GM12878 (cell line): ENCODE results near the gene ANKRD55. TPM values are rescaled to one million over a fixed set of nuclear protein-coding genes. Genes with fewer than 3 reads are reported as not detected.

ENCODE experiments used
- ATAC-seq: fragments of 200-7000 bp; cut with Tn5 transposase; 3 replicates; pipeline ENCODE4 v1.9.1; 2020; ENCODE audit warnings: mild to moderate bottlenecking, moderate library complexity
- BruUV-seq: library from RNA; stranded (reverse); fragments of 400-500 nt; replicated peaks from 2 replicates; lab custom pipeline; 2021; lab: Mats Ljungman, UMichigan
- CTCF ChIA-PET: fragments of 300-600 bp; sonication (Branson Sonifier 250); formaldehyde crosslinking; extraction: SDS; loops from one replicate; lab custom pipeline; 2021; ENCODE audit warnings: inconsistent platforms; lab: Yijun Ruan, JAX
- POLR2A ChIA-PET: fragments of 350-600 bp; formaldehyde crosslinking; extraction: SDS; loops from one replicate; lab custom pipeline; 2021; ENCODE audit warnings: inconsistent platforms; lab: Charles Lee
- RAD21 ChIA-PET: fragments of 300-600 bp; sonication (Branson Sonifier 250); formaldehyde crosslinking; loops from one replicate; lab custom pipeline; 2023; ENCODE audit warnings: antibody characterized with exemption; ENCODE audit not compliant: unreplicated experiment; lab: Charles Lee
- SMC1A ChIA-PET: fragments of 300-600 bp; sonication (Branson Sonifier 250); formaldehyde crosslinking; loops from one replicate; lab custom pipeline; 2023; ENCODE audit not compliant: unreplicated experiment, uncharacterized antibody; lab: Charles Lee
- DNase-seq: peaks from one replicate; pipeline ENCODE4 v3.0.0-alpha.2; 2011; ENCODE audit warnings: low read depth, low spot score
- FAIRE-seq: peaks from 3 replicates; lab custom pipeline; 2011; peaks lifted over from hg19 to GRCh38; lab: Jason Lieb, UNC
- H2AFZ ChIP-seq: 2 replicates; pipeline ENCODE4 v1.6.0; 2011; ENCODE audit warnings: low read depth, low read length, control low read depth; ENCODE audit not compliant: control insufficient read depth
- H3K27ac ChIP-seq: 2 replicates; pipeline ENCODE4 v1.5.1; 2011; ENCODE audit warnings: control low read depth; ENCODE audit not compliant: control insufficient read depth, insufficient read depth
- H3K27me3 ChIP-seq, 2 experiments: replicated peaks in 1 of 2; 2 replicates each; pipeline versions ENCODE4 v1.6.0 to v1.6.1; 2011; ENCODE audit warnings: low read length in 1 of 2; ENCODE audit not compliant: control insufficient read depth in 2 of 2, insufficient read depth in 2 of 2
- H3K36me3 ChIP-seq, 2 experiments: 2 replicates each; pipeline ENCODE4 v1.5.1; 2011; ENCODE audit warnings: low read length in 1 of 2; ENCODE audit not compliant: control insufficient read depth in 2 of 2, insufficient read depth in 2 of 2
- H3K4me1 ChIP-seq: 2 replicates; pipeline ENCODE4 v1.6.1; 2011; ENCODE audit warnings: mild to moderate bottlenecking, low read length, moderate library complexity, mixed read lengths; ENCODE audit not compliant: control insufficient read depth, insufficient read depth
- H3K4me2 ChIP-seq: 2 replicates; pipeline ENCODE4 v1.6.0; 2011; ENCODE audit warnings: control low read depth; ENCODE audit not compliant: control insufficient read depth, insufficient read depth
- H3K4me3 ChIP-seq: fragments of 200-600 bp; sonication (generic); 2 replicates; pipeline ENCODE4 v1.5.1; 2016
- H3K79me2 ChIP-seq: 2 replicates; pipeline ENCODE4 v1.6.0; 2011; ENCODE audit warnings: low read length; ENCODE audit not compliant: control insufficient read depth, insufficient read depth
- H3K9ac ChIP-seq: 2 replicates; pipeline ENCODE4 v1.8.0; 2011; ENCODE audit warnings: low read length, control low read depth, mixed read lengths; ENCODE audit not compliant: control insufficient read depth, insufficient read depth
- H3K9me3 ChIP-seq: replicated peaks from 3 replicates; pipeline ENCODE4 v1.5.1; 2011; ENCODE audit warnings: mild to moderate bottlenecking, low read length; ENCODE audit not compliant: control insufficient read depth, insufficient read depth
- H4K20me1 ChIP-seq: 2 replicates; pipeline ENCODE4 v1.6.0; 2011; ENCODE audit not compliant: control insufficient read depth, insufficient read depth
- CEBPB ChIP-seq, 2 experiments: fragments of 150-350 bp in 1 of 2; IDR thresholded peaks; 2 replicates each; pipeline ENCODE4 v1.6.1; 2012 to 2014; ENCODE audit warnings: low read depth in 2 of 2, low read length in 2 of 2, borderline replicate concordance in 1 of 2, inconsistent platforms in 1 of 2
- CHD2 ChIP-seq: IDR thresholded peaks from 2 replicates; pipeline ENCODE4 v1.6.1; 2011; ENCODE audit warnings: low read depth, low read length, improper control_type of control experiment, borderline replicate concordance
- CHD4 ChIP-seq: fragments of 200-600 bp; sonication (generic); IDR thresholded peaks from 2 replicates; pipeline ENCODE4 v1.6.1; 2016; ENCODE audit warnings: mild to moderate bottlenecking
- ZNF24 ChIP-seq: fragments of 450-650 bp; IDR thresholded peaks from 2 replicates; pipeline ENCODE4 v1.6.1; 2017; ENCODE audit warnings: antibody characterized with exemption, mild to moderate bottlenecking
- in situ Hi-C: fragments of 300-500 bp; cut with MboI; formaldehyde crosslinking; loops from 9 replicates; pipeline ENCODE4 v1.14.3; 2018; ENCODE audit warnings: mixed read lengths
- intact Hi-C: fragments of 100-400 bp; cut with micrococcal nuclease; formaldehyde crosslinking; loops from one replicate; pipeline ENCODE4 v1.14.2; 2022; ENCODE audit not compliant: unreplicated experiment
- polyA plus RNA-seq, 11 experiments: library from polyadenylated mRNA; depleted of rRNA in 4 of 11; unstranded in 6 of 11; stranded (reverse) in 5 of 11; fragments of >200 nt; fragmentation: Nextera tagmentation in 4 of 11; fragmentation: Illumina TruSeq in 1 of 11; extraction: Ambion mirVana in 4 of 11; extraction: Trizol in 1 of 11; gene quantifications; 1 replicate in 1 of 11; 2 replicates in 10 of 11; pipeline versions ENCODE4 v1.2.1 to v1.2.3, GENCODE V29; 2011 to 2016; ENCODE audit warnings: inconsistent platforms in 2 of 11, missing spikeins in 2 of 11, low read depth in 1 of 11
- total RNA-seq, 4 experiments: library from RNA; depleted of rRNA in 3 of 4; stranded (reverse); fragments of >200 nt in 3 of 4; fragmentation: Illumina TruSeq in 1 of 4; extraction: Trizol in 1 of 4; gene quantifications; 2 replicates each; pipeline versions ENCODE4 v1.2.1 to v1.2.3, GENCODE V29; 2013 to 2021
- TF ChIP-seq, protein P1 (sequence below): fragments of 450-650 bp; IDR thresholded peaks from 2 replicates; pipeline ENCODE4 v1.6.1; 2017; ENCODE audit warnings: mild to moderate bottlenecking, low read depth, inconsistent platforms; ENCODE audit not compliant: poor library complexity, severe bottlenecking
- TF ChIP-seq, protein P2 (sequence below): fragments of 450-650 bp; IDR thresholded peaks from 2 replicates; pipeline ENCODE4 v1.6.1; 2016; ENCODE audit warnings: mild to moderate bottlenecking

Gene ANKRD55
- total and polyA plus RNA-seq, 10 of the 15 experiments (the other 5 are each of a cell fraction or from before 2014, with no cell fraction given): 0.04 TPM; not detected in 9

DNA sequence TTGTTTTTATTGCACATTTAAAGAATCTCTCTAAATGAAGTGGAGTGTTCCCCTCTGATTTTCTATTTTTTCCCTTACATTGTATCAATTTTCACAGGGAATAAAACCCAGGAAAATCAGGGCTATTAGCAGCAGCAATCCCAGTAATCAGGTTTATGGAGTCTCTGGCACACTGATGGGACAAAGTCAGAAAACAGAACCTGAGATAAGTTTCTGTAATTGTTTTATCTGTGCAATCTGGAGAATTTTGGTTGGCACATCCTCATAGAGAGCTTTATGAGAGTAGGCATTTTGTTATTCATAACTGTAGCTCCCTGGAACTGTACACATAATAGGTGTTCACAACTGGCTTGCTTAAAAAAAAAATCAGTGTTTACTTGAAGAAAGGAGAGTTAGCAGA is 141.5 kb downstream of the ANKRD55 start:
- Histone ChIP-seq H3K27ac (no peak overlapping the region), H3K9me3 (no peaks in the 10 kb centered on the region), H3K4me3 (no peak overlapping the region), H3K36me3 (no peaks in the 10 kb centered on the region), H4K20me1 (no peaks in the 10 kb centered on the region), H2AFZ (no peak overlapping the region), H3K79me2 (no peaks in the 10 kb centered on the region), H3K27me3 (no peaks in the 10 kb centered on the region), H3K9ac (no peak overlapping the region), H3K4me2 (no peak overlapping the region), H3K4me1 (peaks cover 28% of the 10 kb centered on the region)
- no TSS peak for BruUV-seq
- DNase-seq (no peak), ATAC-seq (no peak), FAIRE-seq (no peak)
- TF ChIP-seq, protein P1, sequence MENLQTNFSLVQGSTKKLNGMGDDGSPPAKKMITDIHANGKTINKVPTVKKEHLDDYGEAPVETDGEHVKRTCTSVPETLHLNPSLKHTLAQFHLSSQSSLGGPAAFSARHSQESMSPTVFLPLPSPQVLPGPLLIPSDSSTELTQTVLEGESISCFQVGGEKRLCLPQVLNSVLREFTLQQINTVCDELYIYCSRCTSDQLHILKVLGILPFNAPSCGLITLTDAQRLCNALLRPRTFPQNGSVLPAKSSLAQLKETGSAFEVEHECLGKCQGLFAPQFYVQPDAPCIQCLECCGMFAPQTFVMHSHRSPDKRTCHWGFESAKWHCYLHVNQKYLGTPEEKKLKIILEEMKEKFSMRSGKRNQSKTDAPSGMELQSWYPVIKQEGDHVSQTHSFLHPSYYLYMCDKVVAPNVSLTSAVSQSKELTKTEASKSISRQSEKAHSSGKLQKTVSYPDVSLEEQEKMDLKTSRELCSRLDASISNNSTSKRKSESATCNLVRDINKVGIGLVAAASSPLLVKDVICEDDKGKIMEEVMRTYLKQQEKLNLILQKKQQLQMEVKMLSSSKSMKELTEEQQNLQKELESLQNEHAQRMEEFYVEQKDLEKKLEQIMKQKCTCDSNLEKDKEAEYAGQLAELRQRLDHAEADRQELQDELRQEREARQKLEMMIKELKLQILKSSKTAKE: no peak
- TF ChIP-seq, protein P2, sequence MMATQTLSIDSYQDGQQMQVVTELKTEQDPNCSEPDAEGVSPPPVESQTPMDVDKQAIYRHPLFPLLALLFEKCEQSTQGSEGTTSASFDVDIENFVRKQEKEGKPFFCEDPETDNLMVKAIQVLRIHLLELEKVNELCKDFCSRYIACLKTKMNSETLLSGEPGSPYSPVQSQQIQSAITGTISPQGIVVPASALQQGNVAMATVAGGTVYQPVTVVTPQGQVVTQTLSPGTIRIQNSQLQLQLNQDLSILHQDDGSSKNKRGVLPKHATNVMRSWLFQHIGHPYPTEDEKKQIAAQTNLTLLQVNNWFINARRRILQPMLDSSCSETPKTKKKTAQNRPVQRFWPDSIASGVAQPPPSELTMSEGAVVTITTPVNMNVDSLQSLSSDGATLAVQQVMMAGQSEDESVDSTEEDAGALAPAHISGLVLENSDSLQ: no peak
- TF ChIP-seq ZNF24 (no peak), CEBPB (IDR thresholded peaks at IDR 0.05; ENCODE audit: borderline replicate concordance in 1 of 2, low read depth in 2 of 2, low read length in 2 of 2) (no peak), CHD2 (no peak), CHD4 (no peak)
- ChIA-PET SMC1A (interaction anchor here (6.9 to 10.6 kb wide), 3 partner anchors 11 to 52 kb away, joined by 49 to 206 read pairs (median 130); no protein-coding TSS in a partner anchor), RAD21 (interaction anchor here (0.8 to 1.5 kb wide), 4 partner anchors 11 to 100 kb away, joined by 3 to 10 read pairs (median 4); no protein-coding TSS in a partner anchor), CTCF (interaction anchor here (1.4 kb wide), 1 partner anchor 109 kb away, joined by 3 read pairs; no protein-coding TSS in a partner anchor), POLR2A (interaction anchor here (1.7 kb wide), 1 partner anchor 13 kb away, joined by 5 read pairs; no protein-coding TSS in a partner anchor)
- intact Hi-C loops (no loop called here), in situ Hi-C loops (no loop called here)
